ENCODE results near the gene AMN1. TPM values are rescaled to one million over a fixed set of nuclear protein-coding genes. Genes with fewer than 3 reads are reported as not detected.
A peak's percentile ranks its signal among the peaks of the same experiment; 100 is the strongest.
"Not testable (repeated sequence)": the region's sequence is repeated elsewhere in the genome, so short reads cannot be mapped to it uniquely, and the experiment has no call there.

Gene AMN1
- total RNA-seq, 4 donors from 2014 or later, result 6.5 to 10.5 (median 9.4) TPM

DNA sequence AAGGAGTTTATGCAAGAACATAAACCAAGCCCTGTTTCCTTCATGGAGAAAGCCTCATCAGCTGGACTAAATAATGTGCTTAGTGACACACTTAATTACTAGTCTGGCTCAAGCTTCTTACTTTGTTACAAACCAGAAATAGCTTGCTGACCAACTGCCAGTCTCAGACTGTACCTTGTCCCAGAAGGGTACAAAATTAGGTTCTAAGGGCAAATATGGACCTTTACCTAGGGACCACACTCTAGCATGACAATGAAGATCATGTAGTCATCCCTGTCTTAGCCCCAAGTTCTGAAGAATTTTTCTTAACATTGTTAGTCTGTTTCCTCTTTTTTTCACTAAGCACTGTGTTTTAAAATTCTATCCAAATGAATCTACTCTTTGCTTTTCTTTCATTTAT, 2.2 kb downstream of the AMN1 start:
- Histone ChIP-seq H3K36me3 (peaks cover 0 to 9% (median 0%) of the 10 kb centered on the region in 3 donors), H3K4me1 (peaks cover 0 to 20% (median 9%) of the 10 kb centered on the region in 4 donors), H3K27me3 (no peaks in the 10 kb centered on the region), H3K9me3 (peaks cover 0 to 7% (median 0%) of the 10 kb centered on the region in 4 donors), H3K4me3 (no peak overlapping the region), H3K27ac (no peak overlapping the region)
- TF ChIP-seq EP300 (IDR thresholded peaks at IDR 0.05), result no peak
- TF ChIP-seq POLR2A (IDR thresholded peaks at IDR 0.05), result no peak
- TF ChIP-seq, protein P1, sequence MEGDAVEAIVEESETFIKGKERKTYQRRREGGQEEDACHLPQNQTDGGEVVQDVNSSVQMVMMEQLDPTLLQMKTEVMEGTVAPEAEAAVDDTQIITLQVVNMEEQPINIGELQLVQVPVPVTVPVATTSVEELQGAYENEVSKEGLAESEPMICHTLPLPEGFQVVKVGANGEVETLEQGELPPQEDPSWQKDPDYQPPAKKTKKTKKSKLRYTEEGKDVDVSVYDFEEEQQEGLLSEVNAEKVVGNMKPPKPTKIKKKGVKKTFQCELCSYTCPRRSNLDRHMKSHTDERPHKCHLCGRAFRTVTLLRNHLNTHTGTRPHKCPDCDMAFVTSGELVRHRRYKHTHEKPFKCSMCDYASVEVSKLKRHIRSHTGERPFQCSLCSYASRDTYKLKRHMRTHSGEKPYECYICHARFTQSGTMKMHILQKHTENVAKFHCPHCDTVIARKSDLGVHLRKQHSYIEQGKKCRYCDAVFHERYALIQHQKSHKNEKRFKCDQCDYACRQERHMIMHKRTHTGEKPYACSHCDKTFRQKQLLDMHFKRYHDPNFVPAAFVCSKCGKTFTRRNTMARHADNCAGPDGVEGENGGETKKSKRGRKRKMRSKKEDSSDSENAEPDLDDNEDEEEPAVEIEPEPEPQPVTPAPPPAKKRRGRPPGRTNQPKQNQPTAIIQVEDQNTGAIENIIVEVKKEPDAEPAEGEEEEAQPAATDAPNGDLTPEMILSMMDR (IDR thresholded peaks at IDR 0.05), result no peak
- no peak for DNase-seq (ENCODE audit: low spot score in 2 of 2)

DNA sequence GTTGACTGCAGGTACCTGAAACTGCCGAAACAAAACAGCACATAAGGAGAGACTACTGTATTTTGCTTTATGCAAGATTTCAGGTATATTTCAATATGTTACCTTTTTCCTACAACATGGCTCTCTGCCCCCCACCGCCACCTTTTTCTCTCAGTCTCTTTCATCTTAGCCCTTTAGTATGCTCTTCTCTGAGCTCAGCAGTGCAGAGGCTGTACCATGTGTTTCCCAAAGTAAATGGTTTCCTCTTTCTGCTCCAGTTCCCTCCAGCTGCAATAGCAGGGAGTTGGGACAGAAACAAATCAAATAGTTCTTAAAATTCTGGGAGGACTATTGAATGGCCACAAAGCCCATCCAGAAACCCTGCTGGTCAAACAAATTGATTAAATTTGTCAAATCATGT, 4.3 kb downstream of the AMN1 start:
- H3K9me3 ChIP-seq, result peaks cover 0 to 8% (median 0%) of the 10 kb centered on the region in 4 donors
- peaks cover 0 to 10% (median 3%) of the 10 kb centered on the region in 4 donors for H3K4me1 ChIP-seq
- H3K27ac ChIP-seq, result no peak overlapping the region
- H3K27me3 ChIP-seq, result no peaks in the 10 kb centered on the region
- no peak for DNase-seq (ENCODE audit: low spot score in 2 of 2)
- H3K4me3 ChIP-seq, result no peak overlapping the region
- no peak for TF ChIP-seq EP300 (IDR thresholded peaks at IDR 0.05)
- no peak for TF ChIP-seq POLR2A (IDR thresholded peaks at IDR 0.05)
- TF ChIP-seq, protein P1 (IDR thresholded peaks at IDR 0.05), result no peak
- WGBS, 2 donors, result 83 to 92% methylated on average over 2 of the region's 2 CpGs
- peaks cover 0 to 29% (median 0%) of the 10 kb centered on the region in 3 donors for H3K36me3 ChIP-seq

DNA sequence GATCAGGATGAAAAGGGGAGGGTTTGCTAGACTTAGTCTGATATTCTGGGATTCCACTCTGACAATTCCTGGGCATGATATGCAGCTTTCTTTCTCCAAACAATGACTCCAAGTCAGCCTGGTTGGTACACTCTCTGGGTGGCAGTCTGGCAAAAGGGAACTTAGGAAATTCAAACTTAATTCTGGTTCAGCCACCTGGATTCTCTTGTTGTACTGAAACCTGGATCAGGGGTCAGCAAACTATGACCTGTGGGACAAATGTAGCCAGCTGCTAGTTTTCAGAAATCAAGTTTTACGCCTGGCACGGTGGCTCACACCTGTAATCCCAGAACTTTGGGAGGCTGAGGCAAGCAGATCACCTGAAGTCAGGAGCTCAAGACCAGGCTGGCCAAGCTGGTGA, 6.2 kb downstream of the AMN1 start:
- no peak overlapping the region for H3K4me3 ChIP-seq
- H3K36me3 ChIP-seq, result peaks cover 0 to 46% (median 0%) of the 10 kb centered on the region in 3 donors
- no peak overlapping the region for H3K27ac ChIP-seq
- WGBS, 2 donors, result 86 to 89% methylated on average over 2 of the region's 2 CpGs
- DNase-seq (ENCODE audit: low spot score in 2 of 2), result no peak
- peaks cover 0 to 8% (median 0%) of the 10 kb centered on the region in 4 donors for H3K9me3 ChIP-seq
- TF ChIP-seq POLR2A (IDR thresholded peaks at IDR 0.05) (no peak), EP300 (IDR thresholded peaks at IDR 0.05) (no peak)
- TF ChIP-seq, protein P1 (IDR thresholded peaks at IDR 0.05), result no peak
- no peaks in the 10 kb centered on the region for H3K27me3 ChIP-seq
- H3K4me1 ChIP-seq, result peaks cover 0 to under 1% (median 0%) of the 10 kb centered on the region in 4 donors

DNA sequence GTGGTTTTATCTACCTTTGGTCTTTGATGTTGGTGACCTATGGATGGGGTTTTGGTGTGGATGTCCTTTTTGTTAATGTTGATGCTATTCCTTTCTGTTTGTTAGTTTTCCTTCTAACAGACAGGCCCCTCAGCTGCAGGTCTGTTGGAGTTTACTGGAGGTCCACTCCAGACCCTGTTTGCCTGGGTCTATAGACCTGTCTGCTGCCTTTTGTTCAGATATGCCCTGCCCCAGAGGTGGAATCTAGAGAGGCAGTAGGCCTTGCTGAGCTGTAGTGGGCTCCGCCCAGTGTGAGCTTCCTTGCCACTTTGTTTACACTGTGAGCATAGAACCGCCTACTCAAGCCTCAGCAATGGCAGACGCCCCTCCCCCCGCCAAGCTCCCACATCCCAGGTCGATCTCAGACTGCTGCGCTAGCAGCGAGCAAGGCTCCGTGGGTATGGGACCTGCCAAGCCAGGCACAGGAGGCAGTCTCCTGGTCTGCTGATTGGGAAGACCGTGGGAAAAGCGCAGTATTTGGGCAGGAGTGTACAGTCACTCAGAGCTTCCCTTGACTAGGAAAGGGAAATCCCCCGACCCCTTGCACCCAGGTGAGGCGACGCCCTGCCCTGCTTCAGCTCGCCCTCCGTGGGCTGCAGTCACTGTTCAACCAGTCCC, 10.2 kb downstream of the AMN1 start:
- DNase-seq (ENCODE audit: low spot score in 2 of 2); H3K27ac ChIP-seq; H3K27me3 ChIP-seq; H3K9me3 ChIP-seq; H3K4me1 ChIP-seq; H3K4me3 ChIP-seq: not testable (repeated sequence)
- H3K36me3 ChIP-seq, result peaks cover 0 to 43% (median 0%) of the 10 kb centered on the region in 3 donors
- WGBS, 2 donors, result 94 to 98% methylated on average over 15 of the region's 15 CpGs

DNA sequence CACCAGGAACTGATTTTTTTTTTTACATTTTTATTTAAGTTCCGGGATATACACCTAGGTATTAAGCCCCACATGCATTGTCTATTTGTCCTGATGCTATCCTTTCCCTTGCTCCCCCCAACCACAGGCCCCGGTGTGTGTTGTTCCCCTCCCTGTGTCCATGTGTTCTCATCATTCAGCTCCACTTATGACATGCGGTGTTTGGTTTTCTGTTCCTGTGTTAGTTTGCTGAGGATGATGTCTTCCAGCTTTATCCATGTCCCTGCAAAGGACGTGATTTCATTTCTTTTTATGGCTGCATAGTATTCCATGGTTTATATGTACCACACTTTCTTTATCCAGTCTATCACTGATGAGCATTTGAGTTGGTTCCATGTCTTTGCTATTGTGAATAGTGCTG, 11.8 kb downstream of the AMN1 start:
- not testable (repeated sequence) for H3K4me3 ChIP-seq; H3K27ac ChIP-seq; H3K27me3 ChIP-seq; DNase-seq (ENCODE audit: low spot score in 2 of 2); H3K4me1 ChIP-seq; H3K9me3 ChIP-seq
- H3K36me3 ChIP-seq, result peaks cover 0 to 39% (median 0%) of the 10 kb centered on the region in 3 donors
- WGBS, 2 donors, result 95 to 97% methylated on average over 4 of the region's 4 CpGs

DNA sequence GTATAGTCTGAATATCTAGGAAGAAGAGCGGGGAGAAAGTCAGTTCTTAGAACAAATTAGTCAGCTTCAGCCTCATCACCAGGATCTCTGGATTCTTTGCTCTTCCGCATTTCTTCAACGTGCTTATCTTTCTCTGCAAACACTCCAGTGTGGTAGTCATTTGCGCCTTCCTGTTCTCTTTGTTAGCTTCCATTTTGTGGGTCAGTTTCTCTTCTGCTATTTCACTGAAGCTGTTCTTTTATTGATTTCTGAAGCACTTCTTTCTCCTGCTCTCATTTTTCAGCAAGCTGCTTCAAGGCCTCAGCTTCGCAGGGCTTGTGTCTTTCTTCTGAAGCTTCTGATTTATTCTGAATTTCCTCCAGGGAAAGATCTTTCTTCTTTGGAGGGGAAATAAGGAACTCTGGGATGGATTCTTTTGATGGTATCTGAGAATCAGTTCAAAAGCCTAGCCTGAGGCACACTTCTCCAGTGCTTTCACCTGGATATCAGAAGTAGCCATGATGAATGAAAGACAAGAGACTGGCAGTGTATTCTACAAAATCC, 13.5 kb downstream of the AMN1 start:
- H3K36me3 ChIP-seq, result peaks cover 0 to 24% (median 0%) of the 10 kb centered on the region in 3 donors
- 73 to 75% methylated on average over 5 of the region's 5 CpGs for WGBS, 2 donors
- DNase-seq (ENCODE audit: low spot score in 2 of 2), result no peak
- TF ChIP-seq EP300 (IDR thresholded peaks at IDR 0.05), result peak in 1 of 2 donors; percentile 27
- TF ChIP-seq, protein P1 (IDR thresholded peaks at IDR 0.05), result no peak
- H3K4me3 ChIP-seq, result no peak overlapping the region
- peak overlapping the region in 3 of 4 donors; percentile 21 to 42 (median 27) for H3K27ac ChIP-seq
- no peaks in the 10 kb centered on the region for H3K4me1 ChIP-seq
- peaks cover 0 to 4% (median 0%) of the 10 kb centered on the region in 4 donors for H3K9me3 ChIP-seq
- H3K27me3 ChIP-seq, result no peaks in the 10 kb centered on the region

Data from tibial nerve (tissue), 4 donors.